Endodermal cell (in vitro differentiated cells): ENCODE results near the gene DERL2. TPM values are rescaled to one million over a fixed set of nuclear protein-coding genes. Genes with fewer than 3 reads are reported as not detected.
A peak's percentile ranks its signal among the peaks of the same experiment; 100 is the strongest.

Experiments
- DNase-seq: peaks from one replicate; pipeline ENCODE4 v3.0.0-alpha.2; 2017
- H3K27ac ChIP-seq: 2 replicates; pipeline ENCODE4 v1.5.1; 2013; ENCODE audit warnings: mild to moderate bottlenecking, low read depth, low read length, moderate library complexity
- H3K27me3 ChIP-seq: 2 replicates; pipeline ENCODE4 v1.6.1; 2013; ENCODE audit warnings: mild to moderate bottlenecking, low read length, moderate library complexity; ENCODE audit not compliant: insufficient read depth, control insufficient read depth, poor library complexity, severe bottlenecking
- H3K36me3 ChIP-seq: 2 replicates; pipeline ENCODE4 v1.7.0; 2013; ENCODE audit warnings: mild to moderate bottlenecking, low read length, moderate library complexity; ENCODE audit not compliant: control insufficient read depth, insufficient read depth
- H3K4me1 ChIP-seq: one replicate; pipeline ENCODE4 v1.7.0; 2013; ENCODE audit warnings: low read length; ENCODE audit not compliant: control insufficient read depth, insufficient read depth
- H3K4me3 ChIP-seq: 2 replicates; pipeline ENCODE4 v1.5.1; 2013; ENCODE audit warnings: mild to moderate bottlenecking, low read length, moderate library complexity
- H3K9ac ChIP-seq: 2 replicates; pipeline ENCODE4 v1.6.1; 2013; ENCODE audit warnings: mild to moderate bottlenecking, low read length, moderate library complexity; ENCODE audit not compliant: poor library complexity, severe bottlenecking; ENCODE audit errors: extremely low read depth
- H3K9me3 ChIP-seq: 2 replicates; pipeline ENCODE4 v1.6.1; 2013; ENCODE audit warnings: mild to moderate bottlenecking, low read length, moderate library complexity; ENCODE audit not compliant: control insufficient read depth
- H3K27ac Mint-ChIP-seq: 2 replicates; pipeline ENCODE4 v1.8.0; 2020; ENCODE audit warnings: mixed read lengths
- H3K27me3 Mint-ChIP-seq: 2 replicates; pipeline ENCODE4 v1.8.0; 2021; ENCODE audit warnings: mild to moderate bottlenecking, mixed read lengths; ENCODE audit not compliant: insufficient read depth
- H3K36me3 Mint-ChIP-seq: 2 replicates; pipeline ENCODE4 v1.8.0; 2020; ENCODE audit warnings: low read depth, mixed read lengths
- H3K4me1 Mint-ChIP-seq: 2 replicates; pipeline ENCODE4 v1.8.0; 2020; ENCODE audit warnings: mixed read lengths
- H3K4me3 Mint-ChIP-seq: 2 replicates; pipeline ENCODE4 v1.8.0; 2020; ENCODE audit warnings: mild to moderate bottlenecking, moderate library complexity, mixed read lengths
- H3K9me3 Mint-ChIP-seq: 2 replicates; pipeline ENCODE4 v1.8.0; 2020; ENCODE audit warnings: mild to moderate bottlenecking, mixed read lengths
- CTCF ChIP-seq: fragments of 200-600 bp; sonication (generic); conservative IDR thresholded peaks from 2 replicates; pipeline ENCODE4 v1.5.0; 2021; ENCODE audit warnings: antibody characterized with exemption, mild to moderate bottlenecking
- WGBS, 2 experiments: methylation state at CpG; one replicate each; pipeline versions ENCODE4 v1.1.5 to v1.1.7; 2013; ENCODE audit warnings: missing lambda C conversion rate in 2 of 2, mixed read lengths in 1 of 2; ENCODE audit not compliant: insufficient coverage in 1 of 2, insufficient read length in 1 of 2; 5-methylcytosine and 5-hydroxymethylcytosine counted together
- long read RNA-seq, 4 experiments: library from polyadenylated mRNA in 2 of 4; library from RNA in 1 of 4; library from capped mRNA in 1 of 4; stranded (forward) in 3 of 4; unstranded in 1 of 4; transcript quantifications; one replicate each; pipeline ENCODE4 v2.0.0, GENCODE V29; 2020 to 2021; ENCODE audit warnings: inconsistent platforms in 1 of 4
- polyA plus RNA-seq, 2 experiments: library from polyadenylated mRNA; stranded (reverse); fragments of 50-300 nt; gene quantifications; one replicate each; pipeline ENCODE4 v1.2.3, GENCODE V29; 2013
- total RNA-seq, 2 donors: library from RNA; stranded (reverse); fragmentation: NEBNext Ultra II Directional in 1 of 2; extraction: Animal tissue kit (Norgen Biotek cat#: 25700) in 1 of 2; gene quantifications; 2 replicates in 1 of 2; 3 replicates in 1 of 2; pipeline ENCODE4 v1.2.1, GENCODE V29; 2021

The DERL2 gene
- total RNA-seq: 10 to 100 TPM; 68.0 to 75.1 TPM
- polyA plus RNA-seq (2013, experiment 1 of 2): 57.8 TPM
- polyA plus RNA-seq (2013, experiment 2 of 2): 52.0 TPM
- long read RNA-seq, experiment 1, full-length matches to known transcripts: 9 of 18 reads
- long read RNA-seq, experiment 1, partial matches to known transcripts: 1 of 18 reads
- long read RNA-seq, experiment 1, other reads (novel, unspliced or antisense): 8 of 18 reads
- long read RNA-seq, experiment 2, full-length matches to known transcripts: 97 of 141 reads
- long read RNA-seq, experiment 2, partial matches to known transcripts: 3 of 141 reads
- long read RNA-seq, experiment 2, other reads (novel, unspliced or antisense): 41 of 141 reads
- long read RNA-seq, experiment 3, full-length matches to known transcripts: 103 of 158 reads
- long read RNA-seq, experiment 3, partial matches to known transcripts: 1 of 158 reads
- long read RNA-seq, experiment 3, other reads (novel, unspliced or antisense): 54 of 158 reads
- long read RNA-seq, experiment 4, full-length matches to known transcripts: 84 of 115 reads
- long read RNA-seq, experiment 4, partial matches to known transcripts: 0 of 115 reads
- long read RNA-seq, experiment 4, other reads (novel, unspliced or antisense): 31 of 115 reads

GRCh38 chr17:5485270-5486205, at the start of gene DERL2:
Gene DERL2 (minus strand): TSS chr17:5486178. CDS start chr17:5486161, 17 bp downstream.
- Histone ChIP-seq H3K4me1 (no peaks in the 10 kb centered on the region), H3K36me3 (peaks cover 72% of the 10 kb centered on the region), H3K27me3 (no peaks in the 10 kb centered on the region), H3K9ac (peak within 1 kb of the TSS; percentile 99), H3K27ac (peak within 1 kb of the TSS; percentile 100), H3K4me3 (peak within 1 kb of the TSS; percentile 99), H3K9me3 (no peaks in the 10 kb centered on the region)
- Mint-ChIP-seq H3K27me3 (no peaks in the 10 kb centered on the region), H3K27ac (peak within 1 kb of the TSS; percentile 100), H3K4me3 (peak within 1 kb of the TSS; percentile 94), H3K36me3 (peaks cover 72% of the 10 kb centered on the region), H3K4me1 (peaks cover 12% of the 10 kb centered on the region), H3K9me3 (no peaks in the 10 kb centered on the region)
- DNase-seq: no peak
- WGBS, 2 experiments: 2 to 6% methylated on average over 12 to 29 of the region's 29 CpGs
- TF ChIP-seq CTCF: no peak

- 88 to 100% methylated on average over 2 of the region's 2 CpGs for WGBS, 2 experiments
- no peak overlapping the region for H3K4me3 ChIP-seq
- no peaks in the 10 kb centered on the region for H3K9me3 ChIP-seq
- no peaks in the 10 kb centered on the region for H3K4me1 ChIP-seq
- Mint-ChIP-seq H3K4me1 (no peaks in the 10 kb centered on the region), H3K4me3 (no peak overlapping the region), H3K27me3 (peaks cover 4% of the 10 kb centered on the region), H3K36me3 (no peaks in the 10 kb centered on the region), H3K9me3 (no peaks in the 10 kb centered on the region), H3K27ac (no peak overlapping the region)
- TF ChIP-seq CTCF: no peak
- no peaks in the 10 kb centered on the region for H3K27me3 ChIP-seq
- H3K9ac ChIP-seq: no peak overlapping the region
- no peaks in the 10 kb centered on the region for H3K36me3 ChIP-seq
- no peak for DNase-seq
- no peak overlapping the region for H3K27ac ChIP-seq
These were observed 49.5 kb upstream of the DERL2 start for GRCh38 chr17:5535436-5535835.
